22Rv1 (cell line): ENCODE measurements around the gene TRIM59.
A peak's percentile ranks its signal among the peaks of the same experiment; 100 is the strongest.

Source experiments
- H3K27ac ChIP-seq: fragments of 450-650 bp; 2 replicates; pipeline ENCODE4 v1.5.1; 2017
- ZFX ChIP-seq: fragments of 450-650 bp; IDR thresholded peaks from 2 replicates; pipeline ENCODE4 v1.6.1; 2017; ENCODE audit warnings: antibody characterized with exemption, borderline replicate concordance
- TF ChIP-seq, protein P1 (sequence below): fragments of 450-650 bp; IDR thresholded peaks from 2 replicates; pipeline ENCODE4 v1.5.1; 2017; ENCODE audit warnings: mild to moderate bottlenecking

TRIM59 gene

DNA sequence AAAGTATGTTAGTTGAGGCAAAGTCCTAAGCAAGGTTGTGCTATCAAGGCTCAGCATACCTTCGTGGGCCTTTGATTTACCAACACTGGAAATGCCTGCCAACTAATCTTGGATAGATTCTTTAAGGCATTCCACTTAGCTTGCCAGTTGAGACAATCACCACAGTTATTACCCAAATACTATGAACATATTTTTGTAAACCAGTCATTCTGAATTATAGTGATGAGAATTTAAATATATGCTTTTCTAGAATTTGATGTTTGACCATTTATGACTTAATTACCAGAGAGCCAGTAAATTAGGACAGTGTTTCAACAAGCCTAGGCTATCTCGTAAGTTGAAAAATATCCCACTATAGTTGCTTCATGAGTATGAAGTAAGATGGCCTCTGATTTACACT, 15.5 kb downstream of the TRIM59 start:
- no peak for TF ChIP-seq ZFX
- peak overlapping the region; percentile 16; the same call in 1 of the 2 replicates for H3K27ac ChIP-seq

DNA sequence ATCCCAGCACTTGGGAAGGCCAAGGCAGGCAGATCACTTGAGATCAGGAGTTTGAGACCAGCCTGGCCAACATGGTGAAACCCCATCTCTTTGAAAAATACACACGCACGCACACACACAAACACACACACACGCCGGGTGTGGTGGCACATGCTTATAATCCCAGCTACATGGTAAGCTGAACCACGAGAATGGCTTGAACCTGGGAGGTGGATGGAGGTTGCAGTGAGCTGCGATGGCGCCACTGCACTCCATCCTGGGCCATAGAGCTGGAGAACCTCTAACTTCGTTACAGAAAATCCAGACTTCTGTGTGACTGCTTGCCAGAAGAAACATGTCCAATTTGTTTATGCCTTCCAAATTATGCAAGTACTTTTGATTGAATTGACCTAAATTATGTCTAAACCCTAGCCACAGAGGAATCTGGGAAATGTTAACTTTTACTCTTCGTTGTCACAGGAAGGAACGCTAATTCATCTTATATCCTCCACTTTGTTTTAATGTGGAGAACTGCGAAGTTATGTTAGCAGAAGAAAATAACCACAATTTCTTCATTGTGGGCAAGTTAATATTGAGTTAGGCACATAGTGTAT, 21.7 kb downstream of the TRIM59 start:
- TF ChIP-seq, protein P1, sequence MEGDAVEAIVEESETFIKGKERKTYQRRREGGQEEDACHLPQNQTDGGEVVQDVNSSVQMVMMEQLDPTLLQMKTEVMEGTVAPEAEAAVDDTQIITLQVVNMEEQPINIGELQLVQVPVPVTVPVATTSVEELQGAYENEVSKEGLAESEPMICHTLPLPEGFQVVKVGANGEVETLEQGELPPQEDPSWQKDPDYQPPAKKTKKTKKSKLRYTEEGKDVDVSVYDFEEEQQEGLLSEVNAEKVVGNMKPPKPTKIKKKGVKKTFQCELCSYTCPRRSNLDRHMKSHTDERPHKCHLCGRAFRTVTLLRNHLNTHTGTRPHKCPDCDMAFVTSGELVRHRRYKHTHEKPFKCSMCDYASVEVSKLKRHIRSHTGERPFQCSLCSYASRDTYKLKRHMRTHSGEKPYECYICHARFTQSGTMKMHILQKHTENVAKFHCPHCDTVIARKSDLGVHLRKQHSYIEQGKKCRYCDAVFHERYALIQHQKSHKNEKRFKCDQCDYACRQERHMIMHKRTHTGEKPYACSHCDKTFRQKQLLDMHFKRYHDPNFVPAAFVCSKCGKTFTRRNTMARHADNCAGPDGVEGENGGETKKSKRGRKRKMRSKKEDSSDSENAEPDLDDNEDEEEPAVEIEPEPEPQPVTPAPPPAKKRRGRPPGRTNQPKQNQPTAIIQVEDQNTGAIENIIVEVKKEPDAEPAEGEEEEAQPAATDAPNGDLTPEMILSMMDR, result no peak
- no peak for TF ChIP-seq ZFX
- H3K27ac ChIP-seq, result no peak overlapping the region

DNA sequence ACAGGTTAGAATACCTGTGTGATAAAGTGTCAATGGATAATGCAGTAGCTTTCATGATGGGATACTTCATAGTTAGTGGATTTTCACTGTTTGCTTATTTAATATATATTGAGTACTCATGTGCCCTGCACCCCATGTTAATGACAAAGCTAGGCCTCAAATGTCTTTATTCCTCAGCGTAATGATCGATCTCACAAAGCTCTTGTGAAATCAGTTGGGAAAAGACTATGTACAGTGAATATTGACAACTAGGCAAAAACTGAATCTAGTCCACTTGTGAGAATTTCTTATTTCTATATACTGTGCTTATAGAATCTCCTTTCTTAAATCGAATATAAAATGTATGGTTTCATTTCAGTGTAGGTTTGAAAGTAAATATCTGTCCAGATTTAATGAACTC, 32.3 kb downstream of the TRIM59 start:
- TF ChIP-seq, protein P1, result no peak
- TF ChIP-seq ZFX, result no peak
- H3K27ac ChIP-seq, result no peak overlapping the region

DNA sequence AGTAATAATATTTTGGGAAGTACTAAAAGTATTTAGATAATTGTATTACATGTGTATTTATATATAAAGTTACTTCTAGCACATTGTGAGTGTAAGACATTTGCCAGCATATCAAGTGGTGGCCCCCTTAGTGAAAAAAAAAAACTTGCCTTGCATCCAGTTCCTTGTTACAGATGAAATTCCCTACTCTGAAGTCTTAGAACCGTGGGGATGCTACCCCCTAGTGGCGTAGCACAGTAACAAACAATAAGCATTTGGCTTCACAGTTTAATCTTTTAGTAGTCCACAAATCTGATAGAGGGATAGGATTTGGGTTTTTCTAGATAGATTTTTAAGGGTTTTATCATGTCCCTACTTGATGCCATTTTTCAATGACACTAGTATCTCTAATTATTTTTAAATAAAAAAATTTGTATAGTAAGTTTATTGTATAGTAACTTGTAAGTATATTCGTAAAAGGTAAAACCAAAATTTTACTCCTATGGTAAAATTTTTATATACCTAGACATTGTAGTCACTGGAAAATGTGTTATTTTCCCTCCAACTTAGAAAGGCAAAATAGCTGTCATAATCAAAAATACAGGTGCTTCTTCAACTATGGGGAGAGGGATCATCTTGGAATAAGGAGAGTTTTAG, 35.9 kb downstream of the TRIM59 start:
- TF ChIP-seq, protein P1, result peak; percentile 83
- no peak for TF ChIP-seq ZFX
- H3K27ac ChIP-seq, result no peak overlapping the region

DNA sequence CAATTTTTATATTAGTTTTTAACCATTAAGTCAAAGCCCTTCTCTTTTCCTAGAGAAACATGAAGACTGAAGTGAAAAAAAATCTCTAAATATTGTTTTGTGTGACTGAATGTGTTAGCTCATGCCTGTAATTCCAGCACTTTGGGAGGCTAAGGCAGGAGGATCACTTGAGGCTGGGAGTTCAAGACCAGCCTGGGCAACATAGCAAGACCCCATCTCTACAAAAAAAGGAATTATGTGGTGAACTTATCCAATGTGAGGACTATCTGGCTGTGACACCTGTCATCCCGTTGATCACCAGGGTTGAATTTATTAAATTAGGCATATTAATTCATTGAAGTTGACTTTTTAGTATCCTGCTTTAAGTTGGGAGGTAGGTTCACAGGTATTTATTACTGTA, 37.1 kb downstream of the TRIM59 start:
- no peak for TF ChIP-seq ZFX
- TF ChIP-seq, protein P1, result no peak
- H3K27ac ChIP-seq, result no peak overlapping the region; the same call in 1 of the 2 replicates

DNA sequence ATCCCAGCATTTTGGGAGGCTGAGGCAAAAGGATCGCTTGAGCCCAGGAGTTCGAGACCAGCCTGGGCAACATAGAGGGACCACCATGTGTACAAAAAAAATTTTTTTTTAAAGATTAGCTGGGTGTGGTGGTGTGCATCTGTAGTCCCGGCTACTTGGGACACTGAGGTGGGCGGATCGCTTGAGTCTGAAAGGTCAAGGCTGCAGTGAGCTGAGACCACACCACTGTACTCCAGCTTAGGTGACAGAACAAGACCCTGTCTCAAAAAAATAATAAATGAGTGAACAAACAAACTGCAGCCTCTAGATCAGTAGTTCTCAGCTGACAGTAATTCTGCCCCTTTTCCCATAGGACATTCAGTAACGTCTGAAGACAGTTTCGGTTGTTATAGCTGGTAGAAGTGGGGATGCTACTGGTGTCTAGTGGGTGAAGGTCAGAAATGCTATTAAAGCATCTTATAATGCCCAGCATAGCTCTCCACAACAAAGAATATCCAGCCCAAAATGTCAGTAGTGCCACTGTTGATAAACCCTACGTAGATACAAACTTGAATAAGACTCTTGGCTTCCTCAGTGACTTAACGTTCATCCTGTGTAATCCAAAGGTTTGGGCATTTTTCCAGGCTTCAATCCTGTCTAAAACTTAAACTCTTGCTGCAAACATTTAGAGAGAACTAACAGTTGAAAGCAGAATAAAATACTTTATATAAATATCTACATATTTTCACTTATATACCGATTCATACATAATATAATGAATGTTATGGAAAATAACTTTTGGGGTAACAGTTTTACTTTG, 39.6 kb downstream of the TRIM59 start:
- TF ChIP-seq, protein P1, result no peak
- TF ChIP-seq ZFX, result no peak
- H3K27ac ChIP-seq, result no peak overlapping the region

DNA sequence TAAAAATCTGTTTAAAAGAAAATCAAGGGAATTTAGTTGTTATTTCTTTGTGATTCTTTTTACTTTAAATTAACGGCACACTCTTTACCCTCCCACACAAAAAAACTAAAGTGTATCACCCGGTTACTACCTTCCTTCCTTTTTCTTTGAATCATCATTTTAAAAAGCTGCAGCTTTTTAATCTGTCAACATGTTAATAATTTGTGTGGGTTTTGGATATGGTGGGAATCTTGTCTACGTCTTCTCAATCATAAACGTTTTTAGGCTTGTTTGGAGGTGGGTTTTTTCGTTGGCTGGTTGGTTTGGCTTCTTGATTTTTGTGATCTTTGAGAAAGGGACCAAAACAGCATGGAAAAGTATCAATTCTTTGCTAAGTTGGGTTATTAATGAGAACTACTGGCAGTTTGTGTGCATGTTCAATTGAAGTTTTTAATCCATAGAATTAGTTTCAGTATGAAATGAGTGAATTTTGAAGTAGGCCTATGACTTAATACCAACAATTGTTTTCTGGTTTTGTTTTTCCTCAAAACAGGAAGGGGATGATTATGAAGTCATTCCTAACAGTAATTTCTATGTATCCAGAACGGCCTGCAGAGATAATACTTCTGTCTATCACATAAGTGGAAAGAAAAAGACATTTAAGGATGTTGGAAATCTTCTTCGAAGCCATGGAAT, 45.7 kb downstream of the TRIM59 start:
- H3K27ac ChIP-seq, result no peak overlapping the region
- TF ChIP-seq, protein P1, result no peak
- TF ChIP-seq ZFX, result no peak
